SU-DHL-6 (cell line): ENCODE results near the gene SELE.

Experiments used
- CTCF ChIP-seq: fragments of 200-600 bp; sonication (generic); IDR thresholded peaks from one replicate; pipeline ENCODE4 v1.5.1; 2017; ENCODE audit warnings: antibody characterized with exemption, mild to moderate bottlenecking, low read length, moderate library complexity; ENCODE audit not compliant: insufficient read depth, poor library complexity, severe bottlenecking
- EZH2phosphoT487 ChIP-seq: fragments of 200-600 bp; sonication (generic), shearing (Covaris generic); conservative IDR thresholded peaks from 2 replicates; pipeline ENCODE4 v1.6.1; 2018; ENCODE audit warnings: mild to moderate bottlenecking, antibody characterized with exemption, low read length, moderate library complexity, mixed read lengths

- TF ChIP-seq CTCF = no peak
- no peak for TF ChIP-seq EZH2phosphoT487
These were observed 32.4 kb downstream of the SELE start for GRCh38 chr1:169701261-169702005.
